ENCODE results near the gene TMEM232.

GRCh38 chr5:110726249-110727024 lies at the start of gene TMEM232:
- TF ChIP-seq POLR2A (IDR thresholded peaks at IDR 0.05) (no peak), CTCF (IDR thresholded peaks at IDR 0.05) (no peak)

All from thyroid gland (tissue), 4 donors.